Chondrocyte (in vitro differentiated cells): ENCODE results near the gene NDUFS6. TPM values are rescaled to one million over a fixed set of nuclear protein-coding genes. Genes with fewer than 3 reads are reported as not detected.

Experiments
- DNase-seq: peaks from one replicate; pipeline ENCODE4 v3.0.0; 2021; ENCODE audit warnings: mixed read lengths, low spot score
- H3K27ac Mint-ChIP-seq: one replicate; pipeline ENCODE4 v1.8.0; 2021; ENCODE audit warnings: mild to moderate bottlenecking, moderate library complexity, mixed read lengths; ENCODE audit not compliant: unreplicated experiment
- H3K27me3 Mint-ChIP-seq: 2 replicates; pipeline ENCODE4 v1.8.0; 2021; ENCODE audit warnings: low read depth, mixed read lengths
- H3K36me3 Mint-ChIP-seq: 2 replicates; pipeline ENCODE4 v1.8.0; 2021; ENCODE audit warnings: low read depth, mixed read lengths
- H3K4me1 Mint-ChIP-seq: 2 replicates; pipeline ENCODE4 v1.8.0; 2021; ENCODE audit warnings: low read depth, mild to moderate bottlenecking, mixed read lengths
- H3K4me3 Mint-ChIP-seq: one replicate; pipeline ENCODE4 v1.8.0; 2021; ENCODE audit warnings: mild to moderate bottlenecking, moderate library complexity, mixed read lengths; ENCODE audit not compliant: unreplicated experiment
- H3K9me3 Mint-ChIP-seq: 2 replicates; pipeline ENCODE4 v1.8.0; 2021; ENCODE audit warnings: low read depth, mixed read lengths
- CTCF ChIP-seq: fragments of 200-600 bp; sonication (generic); IDR thresholded peaks from 2 replicates; pipeline ENCODE4 v1.5.0; 2021; ENCODE audit warnings: antibody characterized with exemption, mild to moderate bottlenecking, moderate library complexity
- total RNA-seq: library from RNA; stranded (reverse); gene quantifications from 3 replicates; pipeline ENCODE4 v1.2.1, GENCODE V29; 2021

NDUFS6 gene
- total RNA-seq, 1 donor from 2014 or later: 25.7 TPM

GRCh38 chr5:1824903-1825841 is 24.0 kb downstream of the NDUFS6 start:
- no peaks in the 10 kb centered on the region for H3K4me1 Mint-ChIP-seq
- H3K36me3 Mint-ChIP-seq: peaks cover 20% of the 10 kb centered on the region
- no peak overlapping the region for H3K27ac Mint-ChIP-seq
- H3K4me3 Mint-ChIP-seq: no peak overlapping the region
- no peak for DNase-seq
- no peak for TF ChIP-seq CTCF
- no peaks in the 10 kb centered on the region for H3K27me3 Mint-ChIP-seq
- H3K9me3 Mint-ChIP-seq: peaks cover 4% of the 10 kb centered on the region

GRCh38 chr5:1826235-1826980 is 25.2 kb downstream of the NDUFS6 start:
- no peak for DNase-seq
- no peak overlapping the region for H3K27ac Mint-ChIP-seq
- H3K4me1 Mint-ChIP-seq: no peaks in the 10 kb centered on the region
- peaks cover 3% of the 10 kb centered on the region for H3K9me3 Mint-ChIP-seq
- H3K4me3 Mint-ChIP-seq: no peak overlapping the region
- peaks cover 14% of the 10 kb centered on the region for H3K36me3 Mint-ChIP-seq
- no peak for TF ChIP-seq CTCF
- no peaks in the 10 kb centered on the region for H3K27me3 Mint-ChIP-seq

DNA sequence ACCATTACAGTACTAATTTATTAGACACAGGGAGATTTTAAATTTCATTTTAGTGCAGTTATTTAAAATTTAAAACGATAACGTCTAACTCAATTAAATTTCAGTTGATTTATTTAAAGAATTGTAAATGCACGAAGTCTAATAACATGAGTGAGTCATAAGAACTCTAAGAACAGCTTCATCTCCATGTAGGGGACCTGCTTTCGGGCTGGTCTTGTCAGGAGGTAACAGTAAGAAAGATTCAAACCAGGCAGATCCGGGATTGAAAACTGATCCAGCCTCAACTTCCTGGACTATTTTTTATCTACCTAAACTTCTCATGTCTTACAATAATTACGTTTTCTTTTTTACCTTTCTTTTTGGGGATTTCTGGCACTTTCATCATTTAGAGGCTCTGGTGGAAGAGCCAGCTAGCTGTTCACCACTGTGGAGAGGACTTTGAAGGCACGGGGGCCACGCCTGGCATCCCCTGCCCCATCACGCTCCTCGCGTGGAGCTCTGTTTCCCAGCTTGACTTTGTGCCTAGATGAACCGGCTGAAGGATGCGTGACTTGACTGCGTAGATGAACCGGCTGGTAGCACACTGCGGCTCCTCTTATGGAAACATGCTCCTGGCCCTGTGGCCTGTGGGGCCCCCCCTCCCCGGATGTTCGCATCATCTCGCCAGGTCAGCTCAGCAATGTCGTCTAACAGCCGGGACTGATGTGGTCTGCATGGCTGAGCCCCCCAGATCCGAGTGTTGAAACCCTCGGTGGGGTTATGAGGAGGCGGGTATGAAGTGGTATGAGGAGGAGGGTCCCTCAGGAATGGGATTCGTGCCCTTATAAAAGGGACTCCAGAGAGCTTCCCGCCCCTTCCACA is 26.0 kb downstream of the NDUFS6 start:
- TF ChIP-seq CTCF: no peak
- Mint-ChIP-seq H3K36me3 (peaks cover 8% of the 10 kb centered on the region), H3K4me3 (no peak overlapping the region), H3K27me3 (no peaks in the 10 kb centered on the region), H3K27ac (no peak overlapping the region), H3K9me3 (no peaks in the 10 kb centered on the region), H3K4me1 (no peaks in the 10 kb centered on the region)
- no peak for DNase-seq

DNA sequence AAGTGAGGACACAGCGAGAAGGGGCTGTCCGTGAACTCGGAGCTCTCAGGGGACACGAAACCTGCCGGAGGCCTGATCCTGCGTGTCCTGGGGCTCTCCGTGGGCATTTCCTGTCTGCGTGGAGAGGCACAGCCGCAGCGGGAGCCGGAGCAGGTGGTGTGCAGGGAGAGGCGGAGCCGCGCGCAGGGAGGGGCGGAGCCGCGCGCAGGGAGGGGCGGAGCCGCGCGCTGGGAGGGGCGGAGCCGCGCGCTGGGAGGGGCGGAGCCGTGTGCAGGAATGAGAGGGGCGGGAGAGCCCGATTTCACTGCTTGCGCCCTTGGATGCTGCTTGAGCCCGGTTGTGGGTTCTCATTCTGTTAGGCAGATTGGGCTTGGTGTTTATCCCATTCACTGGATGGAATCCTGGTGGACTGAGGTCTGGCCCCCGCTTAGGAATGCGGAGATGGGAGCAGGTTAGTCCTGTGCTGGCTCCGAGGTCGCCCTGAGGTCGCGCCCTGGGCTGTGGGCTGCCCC is 26.7 kb downstream of the NDUFS6 start:
- H3K27me3 Mint-ChIP-seq: no peaks in the 10 kb centered on the region
- no peak overlapping the region for H3K27ac Mint-ChIP-seq
- no peak for DNase-seq
- TF ChIP-seq CTCF: no peak
- H3K4me1 Mint-ChIP-seq: no peaks in the 10 kb centered on the region
- no peak overlapping the region for H3K4me3 Mint-ChIP-seq
- no peaks in the 10 kb centered on the region for H3K9me3 Mint-ChIP-seq
- H3K36me3 Mint-ChIP-seq: peaks cover 8% of the 10 kb centered on the region
